Panc1 (cell line): Measurements from ENCODE around the gene VWF. TPM values are rescaled to one million over a fixed set of nuclear protein-coding genes. Genes with fewer than 3 reads are reported as not detected.

Experiments used
- ATAC-seq: fragments of 200-7000 bp; cut with Tn5 transposase; 2 replicates; pipeline ENCODE4 v1.9.1; 2020; ENCODE audit warnings: mild to moderate bottlenecking, moderate library complexity
- BruUV-seq: library from RNA; stranded (reverse); fragments of 400-500 nt; replicated peaks from 2 replicates; lab custom pipeline; 2021; lab: Mats Ljungman, UMichigan
- CTCF ChIA-PET: fragments of 300-600 bp; sonication (Branson Sonifier 250); formaldehyde crosslinking; loops from one replicate; lab custom pipeline; 2022; ENCODE audit warnings: antibody characterized with exemption; lab: Charles Lee
- POLR2A ChIA-PET: fragments of 300-600 bp; sonication (Branson Sonifier 250); formaldehyde crosslinking; loops from one replicate; lab custom pipeline; 2022; ENCODE audit warnings: antibody characterized with exemption; lab: Charles Lee
- DNase-seq: peaks from one replicate; pipeline ENCODE4 v3.0.0-alpha.2; 2010; ENCODE audit warnings: low read depth, low spot score
- H3K27ac ChIP-seq: 2 replicates; pipeline ENCODE4 v1.5.1; 2011; ENCODE audit warnings: mild to moderate bottlenecking, low read length, inconsistent platforms
- H3K27me3 ChIP-seq: fragments of 200-500 bp; sonication (Bioruptor generic); 2 replicates; pipeline ENCODE4 v1.6.0; 2014; ENCODE audit warnings: low read length, inconsistent platforms; ENCODE audit not compliant: control insufficient read depth, insufficient read depth
- H3K36me3 ChIP-seq: fragments of 200-500 bp; sonication (Bioruptor generic); 2 replicates; pipeline ENCODE4 v1.5.1; 2014; ENCODE audit warnings: inconsistent platforms, mild to moderate bottlenecking, low read length, moderate library complexity; ENCODE audit not compliant: control insufficient read depth, insufficient read depth
- H3K4me1 ChIP-seq: 2 replicates; pipeline ENCODE4 v1.5.1; 2011; ENCODE audit warnings: inconsistent platforms, mild to moderate bottlenecking, low read length, moderate library complexity; ENCODE audit not compliant: control insufficient read depth, insufficient read depth
- H3K4me3 ChIP-seq, 2 experiments: 2 replicates each; pipeline ENCODE4 v1.5.1; 2011 to 2012; ENCODE audit warnings: low read depth in 2 of 2, low read length in 2 of 2, mild to moderate bottlenecking in 2 of 2, inconsistent platforms in 1 of 2, moderate library complexity in 1 of 2
- H3K9me3 ChIP-seq: fragments of 200-500 bp; sonication (Bioruptor generic); 2 replicates; pipeline ENCODE4 v1.5.1; 2014; ENCODE audit warnings: low read depth, mild to moderate bottlenecking, inconsistent platforms, low read length, moderate library complexity; ENCODE audit not compliant: control insufficient read depth, insufficient read depth
- CTCF ChIP-seq: fragments of 450-650 bp; IDR thresholded peaks from 2 replicates; pipeline ENCODE4 v1.5.1; 2017; ENCODE audit warnings: mild to moderate bottlenecking
- POLR2AphosphoS5 ChIP-seq: IDR thresholded peaks from 2 replicates; pipeline ENCODE4 v1.6.1; 2012; ENCODE audit warnings: mild to moderate bottlenecking, low read depth, low read length, moderate library complexity
- SIN3A ChIP-seq: IDR thresholded peaks from 2 replicates; pipeline ENCODE4 v1.6.1; 2012; ENCODE audit warnings: low read depth, mild to moderate bottlenecking, low read length, moderate library complexity, borderline replicate concordance; ENCODE audit not compliant: insufficient read depth
- TCF7L2 ChIP-seq: IDR thresholded peaks from 2 replicates; pipeline ENCODE4 v1.6.1; 2011; ENCODE audit warnings: mild to moderate bottlenecking, low read depth, low read length, inconsistent platforms
- in situ Hi-C: cut with HindIII; loops from 2 replicates; pipeline ENCODE4 v1.10.0; 2016; ENCODE audit warnings: low sequenced_read_pairs, low pct_unique_long_range_greater_than_20kb
- intact Hi-C: fragments of 100-400 bp; cut with micrococcal nuclease; formaldehyde crosslinking; loops from one replicate; pipeline ENCODE4 v1.10.0; 2022; ENCODE audit not compliant: unreplicated experiment
- total RNA-seq: library from RNA; stranded (reverse); gene quantifications from one replicate; pipeline ENCODE4 v1.2.1, GENCODE V29; 2021; ENCODE audit not compliant: unreplicated experiment
- TF ChIP-seq, protein P1 (sequence below), 2 experiments: IDR thresholded peaks; 2 replicates each; pipeline ENCODE4 v1.6.1; 2011 to 2012; ENCODE audit warnings: low read depth in 2 of 2, control low read depth in 1 of 2, low read length in 1 of 2, mild to moderate bottlenecking in 1 of 2, moderate library complexity in 1 of 2; ENCODE audit not compliant: insufficient read depth in 1 of 2

VWF gene
- total RNA-seq, 1 experiment from 2014 or later: 0.31 TPM

GRCh38 chr12:6097411-6097810 is 27.1 kb downstream of the VWF start:
- TF ChIP-seq SIN3A: no peak
- TF ChIP-seq CTCF: no peak
- TF ChIP-seq, protein P1, sequence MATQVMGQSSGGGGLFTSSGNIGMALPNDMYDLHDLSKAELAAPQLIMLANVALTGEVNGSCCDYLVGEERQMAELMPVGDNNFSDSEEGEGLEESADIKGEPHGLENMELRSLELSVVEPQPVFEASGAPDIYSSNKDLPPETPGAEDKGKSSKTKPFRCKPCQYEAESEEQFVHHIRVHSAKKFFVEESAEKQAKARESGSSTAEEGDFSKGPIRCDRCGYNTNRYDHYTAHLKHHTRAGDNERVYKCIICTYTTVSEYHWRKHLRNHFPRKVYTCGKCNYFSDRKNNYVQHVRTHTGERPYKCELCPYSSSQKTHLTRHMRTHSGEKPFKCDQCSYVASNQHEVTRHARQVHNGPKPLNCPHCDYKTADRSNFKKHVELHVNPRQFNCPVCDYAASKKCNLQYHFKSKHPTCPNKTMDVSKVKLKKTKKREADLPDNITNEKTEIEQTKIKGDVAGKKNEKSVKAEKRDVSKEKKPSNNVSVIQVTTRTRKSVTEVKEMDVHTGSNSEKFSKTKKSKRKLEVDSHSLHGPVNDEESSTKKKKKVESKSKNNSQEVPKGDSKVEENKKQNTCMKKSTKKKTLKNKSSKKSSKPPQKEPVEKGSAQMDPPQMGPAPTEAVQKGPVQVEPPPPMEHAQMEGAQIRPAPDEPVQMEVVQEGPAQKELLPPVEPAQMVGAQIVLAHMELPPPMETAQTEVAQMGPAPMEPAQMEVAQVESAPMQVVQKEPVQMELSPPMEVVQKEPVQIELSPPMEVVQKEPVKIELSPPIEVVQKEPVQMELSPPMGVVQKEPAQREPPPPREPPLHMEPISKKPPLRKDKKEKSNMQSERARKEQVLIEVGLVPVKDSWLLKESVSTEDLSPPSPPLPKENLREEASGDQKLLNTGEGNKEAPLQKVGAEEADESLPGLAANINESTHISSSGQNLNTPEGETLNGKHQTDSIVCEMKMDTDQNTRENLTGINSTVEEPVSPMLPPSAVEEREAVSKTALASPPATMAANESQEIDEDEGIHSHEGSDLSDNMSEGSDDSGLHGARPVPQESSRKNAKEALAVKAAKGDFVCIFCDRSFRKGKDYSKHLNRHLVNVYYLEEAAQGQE (IDR thresholded peaks at IDR 0.05; ENCODE audit: insufficient read depth in 1 of 2, low read depth in 2 of 2, low read length in 1 of 2): no peak
- no peak for TF ChIP-seq TCF7L2
- TF ChIP-seq POLR2AphosphoS5: no peak
- no TSS peak for BruUV-seq
- POLR2A ChIA-PET: no interaction called here
- Histone ChIP-seq H3K36me3 (no peaks in the 10 kb centered on the region), H3K4me3 (no peak overlapping the region), H3K27me3 (no peaks in the 10 kb centered on the region), H3K9me3 (no peaks in the 10 kb centered on the region), H3K27ac (no peak overlapping the region), H3K4me1 (peaks cover 8% of the 10 kb centered on the region)
- intact Hi-C loops (no loop called here), in situ Hi-C loops (no loop called here)
- CTCF ChIA-PET: no interaction called here
- DNase-seq (no peak), ATAC-seq (no peak)

DNA sequence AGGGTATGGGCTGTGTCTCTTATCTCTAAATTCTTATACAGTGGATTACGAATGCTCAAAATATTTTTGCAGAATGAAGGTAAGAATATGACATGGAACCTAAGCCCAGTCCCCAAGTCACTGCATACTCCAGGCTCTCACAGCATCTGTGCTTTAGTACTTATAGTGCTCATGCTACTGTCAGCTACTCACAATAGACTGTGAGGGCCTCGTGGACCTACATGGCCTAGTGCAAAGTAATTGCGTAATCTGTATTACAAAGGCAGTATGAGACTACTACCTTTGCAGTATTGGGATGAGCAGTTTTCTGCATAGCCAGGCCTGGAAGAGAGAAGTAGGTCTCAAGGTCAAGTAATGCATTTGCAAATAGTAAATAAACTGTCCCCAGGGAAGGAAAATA is 27.9 kb downstream of the VWF start:
- ChIA-PET CTCF (no interaction called here), POLR2A (no interaction called here)
- Histone ChIP-seq H3K4me3 (no peak overlapping the region), H3K9me3 (no peaks in the 10 kb centered on the region), H3K27me3 (no peaks in the 10 kb centered on the region), H3K4me1 (peaks cover 8% of the 10 kb centered on the region), H3K36me3 (no peaks in the 10 kb centered on the region), H3K27ac (no peak overlapping the region)
- TF ChIP-seq POLR2AphosphoS5: no peak
- TF ChIP-seq, protein P1 (IDR thresholded peaks at IDR 0.05; ENCODE audit: insufficient read depth in 1 of 2, low read depth in 2 of 2, low read length in 1 of 2): no peak
- TF ChIP-seq CTCF: no peak
- intact Hi-C loops: no loop called here
- no peak for ATAC-seq
- in situ Hi-C loops: no loop called here
- BruUV-seq: no TSS peak
- DNase-seq: no peak
